HEK293T (cell line): ENCODE measurements around the gene MYMX.

ENCODE experiments used
- BHLHE40 ChIP-seq: fragments of 450-650 bp; IDR thresholded peaks from 2 replicates; pipeline ENCODE4 v1.6.1; 2016; ENCODE audit warnings: mild to moderate bottlenecking, moderate library complexity, borderline replicate concordance
- CTBP1 ChIP-seq: fragments of 450-650 bp; IDR thresholded peaks from 2 replicates; pipeline ENCODE4 v1.6.1; 2016; ENCODE audit warnings: borderline replicate concordance
- FOXA1 ChIP-seq: fragments of 450-650 bp; IDR thresholded peaks from 2 replicates; pipeline ENCODE4 v1.6.1; 2016; ENCODE audit warnings: mild to moderate bottlenecking
- FOXM1 ChIP-seq: fragments of 450-650 bp; IDR thresholded peaks from 2 replicates; pipeline ENCODE4 v1.6.1; 2017; ENCODE audit warnings: mild to moderate bottlenecking, borderline replicate concordance
- HDGF ChIP-seq: fragments of 450-650 bp; IDR thresholded peaks from 2 replicates; pipeline ENCODE4 v1.6.1; 2017; ENCODE audit warnings: antibody characterized with exemption, borderline replicate concordance
- LEF1 ChIP-seq: fragments of 450-650 bp; IDR thresholded peaks from 2 replicates; pipeline ENCODE4 v1.6.1; 2017; ENCODE audit warnings: mild to moderate bottlenecking, borderline replicate concordance
- NFRKB ChIP-seq: fragments of 450-650 bp; IDR thresholded peaks from 2 replicates; pipeline ENCODE4 v1.6.1; 2016; ENCODE audit warnings: mild to moderate bottlenecking, moderate library complexity
- SUZ12 ChIP-seq: fragments of 450-650 bp; IDR thresholded peaks from 2 replicates; pipeline ENCODE4 v1.6.1; 2016; ENCODE audit warnings: mild to moderate bottlenecking

GRCh38 chr6:44219815-44220784 is 3.4 kb downstream of the MYMX start:
- no peak for TF ChIP-seq SUZ12
- TF ChIP-seq CTBP1 = no peak
- no peak for TF ChIP-seq FOXM1
- no peak for TF ChIP-seq BHLHE40
- no peak for TF ChIP-seq NFRKB
- TF ChIP-seq FOXA1 = no peak
- TF ChIP-seq HDGF = no peak
- no peak for TF ChIP-seq LEF1
